GM18517 (cell line): Measurements from ENCODE around the gene PLP2.
A peak's percentile ranks its signal among the peaks of the same experiment; 100 is the strongest.

Experiments
- ATAC-seq: cut with Tn5 transposase; IDR thresholded peaks from one replicate; pipeline ENCODE4 v1.9.1; 2021; ENCODE audit warnings: mild to moderate bottlenecking, moderate library complexity; ENCODE audit not compliant: unreplicated experiment

Gene PLP2

GRCh38 chrX:49186125-49187027 is 14.7 kb downstream of the PLP2 start, which contains the start of gene PRICKLE3:
Gene PRICKLE3, minus strand, starts transcription at chrX:49186373. Its CDS starts 76 bp downstream, at chrX:49186297.
- no peak for ATAC-seq

GRCh38 chrX:49187028-49187394 is 15.3 kb downstream of the PLP2 start:
- no peak for ATAC-seq

- no peak for ATAC-seq
Observed at GRCh38 chrX:49187526-49187925, 15.8 kb downstream of the PLP2 start.

GRCh38 chrX:49188468-49189076 is 16.9 kb downstream of the PLP2 start:
- no peak for ATAC-seq

GRCh38 chrX:49189606-49190005 is 17.9 kb downstream of the PLP2 start:
- no peak for ATAC-seq

GRCh38 chrX:49190821-49191573 is 19.3 kb downstream of the PLP2 start:
- ATAC-seq, result peak; percentile 92

GRCh38 chrX:49191574-49192011 is 19.9 kb downstream of the PLP2 start:
- ATAC-seq, result peak; percentile 7

- no peak for ATAC-seq
Observed at GRCh38 chrX:49192722-49193328, 21.1 kb downstream of the PLP2 start.

GRCh38 chrX:49193542-49193964 is 21.9 kb downstream of the PLP2 start:
- no peak for ATAC-seq

GRCh38 chrX:49197543-49198087 is 25.9 kb downstream of the PLP2 start:
- no peak for ATAC-seq

GRCh38 chrX:49198540-49199314 is 27.0 kb downstream of the PLP2 start:
- no peak for ATAC-seq

- no peak for ATAC-seq
Observed at GRCh38 chrX:49199315-49199595, 27.6 kb downstream of the PLP2 start.

- peak; percentile 70 for ATAC-seq
Observed at GRCh38 chrX:49199906-49200771, 28.4 kb downstream of the PLP2 start, which contains the start of gene SYP. Gene SYP, minus strand, starts transcription at chrX:49200193. Its CDS starts 7 bp downstream, at chrX:49200186.

GRCh38 chrX:49202022-49202421 is 30.3 kb downstream of the PLP2 start:
- ATAC-seq, result no peak

GRCh38 chrX:49203536-49203935 is 31.8 kb downstream of the PLP2 start:
- no peak for ATAC-seq

GRCh38 chrX:49204017-49204416 is 32.3 kb downstream of the PLP2 start:
- no peak for ATAC-seq

- no peak for ATAC-seq
Observed at GRCh38 chrX:49204709-49205108, 33.0 kb downstream of the PLP2 start.

- ATAC-seq, result no peak
Observed at GRCh38 chrX:49205443-49205842, 33.7 kb downstream of the PLP2 start.

- ATAC-seq, result no peak
Observed at GRCh38 chrX:49206543-49206942, 34.8 kb downstream of the PLP2 start.
